Kidney (tissue), 14 donors: Measurements from ENCODE around the gene RNF10. TPM values are rescaled to one million over a fixed set of nuclear protein-coding genes. Genes with fewer than 3 reads are reported as not detected.

Source experiments
- DNase-seq, 5 donors: peaks; one replicate each; pipeline ENCODE4 v3.0.0-alpha.2; 2013 to 2020
- FAIRE-seq: peaks from 2 replicates; lab custom pipeline; 2012; peaks lifted over from hg19 to GRCh38; lab: Jason Lieb, UNC
- H3K27ac ChIP-seq, 2 donors: one replicate each; pipeline ENCODE4 v1.7.0; 2013; ENCODE audit warnings: low read depth in 2 of 2, low read length in 2 of 2, inconsistent platforms in 1 of 2
- H3K27me3 ChIP-seq: one replicate; pipeline ENCODE4 v1.7.1; 2013; ENCODE audit warnings: low read length, inconsistent platforms; ENCODE audit not compliant: control insufficient read depth, insufficient read depth
- H3K36me3 ChIP-seq, 3 donors: one replicate each; pipeline versions ENCODE4 v1.7.0 to v1.7.1; 2013; ENCODE audit warnings: low read length in 3 of 3, control low read depth in 1 of 3, inconsistent platforms in 1 of 3; ENCODE audit not compliant: insufficient read depth in 3 of 3, control insufficient read depth in 2 of 3
- H3K4me1 ChIP-seq, 3 donors: one replicate each; pipeline versions ENCODE4 v1.7.0 to v1.7.1; 2013; ENCODE audit warnings: low read length in 3 of 3, inconsistent platforms in 1 of 3, low read depth in 1 of 3; ENCODE audit not compliant: control insufficient read depth in 2 of 3, insufficient read depth in 2 of 3
- H3K4me3 ChIP-seq, 3 donors: one replicate each; pipeline versions ENCODE4 v1.7.0 to v1.8.1; 2013; ENCODE audit warnings: low read length in 3 of 3, control low read depth in 1 of 3, inconsistent platforms in 1 of 3
- H3K9ac ChIP-seq, 3 donors: one replicate each; pipeline versions ENCODE4 v1.7.0 to v1.7.1; 2013; ENCODE audit warnings: low read length in 3 of 3, control low read depth in 1 of 3, inconsistent platforms in 1 of 3
- H3K9me3 ChIP-seq, 3 donors: one replicate each; pipeline versions ENCODE4 v1.7.0 to v1.7.1; 2013; ENCODE audit warnings: low read length in 3 of 3, control low read depth in 1 of 3, inconsistent platforms in 1 of 3; ENCODE audit not compliant: control insufficient read depth in 2 of 3, insufficient read depth in 1 of 3
- CTCF ChIP-seq: IDR thresholded peaks from 3 replicates; pipeline ENCODE4 v1.5.1; 2012; ENCODE audit warnings: mild to moderate bottlenecking, moderate library complexity, borderline replicate concordance; ENCODE audit not compliant: insufficient read depth; ENCODE audit errors: extremely low read depth
- intact Hi-C: fragments of 100-400 bp; cut with DNase I; formaldehyde crosslinking; loops from one replicate; pipeline ENCODE4 v1.11.1; 2022
- polyA plus RNA-seq: library from polyadenylated mRNA; stranded (reverse); fragments of 350-450 nt; fragmentation: Illumina TruSeq; extraction: RNeasy Lipid Tissue Mini Kit (QIAGEN cat#74804); gene quantifications from one replicate; pipeline ENCODE4 v1.2.3, GENCODE V29; 2014; ENCODE audit warnings: low read depth, low replicate concordance; ENCODE audit not compliant: insufficient read depth
- total RNA-seq: library from RNA; stranded (reverse); fragmentation: NEBNext Ultra II Directional; extraction: Animal tissue kit (Norgen Biotek cat#: 25700); gene quantifications from one replicate; pipeline ENCODE4 v1.2.1, GENCODE V29; 2021
- donor health status: control.
- donor health status: control.
- donor health status: control.
- donor health status: control.
- donor health status: control.
- donor health status: DM: yes; HTN: yes; CAD: no.
- donor health status: Normal renal cell carcinoma (clear cell type).

The RNF10 gene
- total and polyA plus RNA-seq, 2 donors from 2014 or later, result 220 to 229 TPM

GRCh38 chr12:120496413-120497340 is 37.5 kb upstream of the RNF10 start:
- no peak for FAIRE-seq
- Histone ChIP-seq H3K4me1 (peaks cover 3 to 8% (median 3%) of the 10 kb centered on the region in 3 donors), H3K9me3 (no peaks in the 10 kb centered on the region), H3K4me3 (peak overlapping the region; percentile 78 to 89 (median 87)), H3K27me3 (no peaks in the 10 kb centered on the region), H3K27ac (peak overlapping the region; percentile 91 to 92), H3K36me3 (peaks cover 0 to 20% (median 3%) of the 10 kb centered on the region in 3 donors), H3K9ac (peak overlapping the region; percentile 65 to 88 (median 66))
- no peak for TF ChIP-seq CTCF
- peak; percentile 65 to 90 (median 76) for DNase-seq
- intact Hi-C loops, result no loop called here

- peak overlapping the region; percentile 6 to 66 (median 47) for H3K9ac ChIP-seq
- FAIRE-seq, result no peak
- H3K4me1 ChIP-seq, result peaks cover 3 to 8% (median 3%) of the 10 kb centered on the region in 3 donors
- intact Hi-C loops, result no loop called here
- no peaks in the 10 kb centered on the region for H3K9me3 ChIP-seq
- H3K27me3 ChIP-seq, result no peaks in the 10 kb centered on the region
- no peak for TF ChIP-seq CTCF
- no peak overlapping the region for H3K27ac ChIP-seq
- no peak for DNase-seq
- H3K36me3 ChIP-seq, result peaks cover 0 to 20% (median 3%) of the 10 kb centered on the region in 3 donors
- peak overlapping the region; percentile 72 to 87 (median 78) for H3K4me3 ChIP-seq
Observed at GRCh38 chr12:120497524-120498150, 36.5 kb upstream of the RNF10 start.

GRCh38 chr12:120498870-120499515 is 35.2 kb upstream of the RNF10 start:
- intact Hi-C loops, result no loop called here
- Histone ChIP-seq H3K4me1 (peaks cover 3 to 8% (median 3%) of the 10 kb centered on the region in 3 donors), H3K36me3 (peaks cover 0 to 28% (median 8%) of the 10 kb centered on the region in 3 donors), H3K4me3 (no peak overlapping the region), H3K27ac (no peak overlapping the region), H3K9me3 (no peaks in the 10 kb centered on the region), H3K9ac (no peak overlapping the region), H3K27me3 (no peaks in the 10 kb centered on the region)
- TF ChIP-seq CTCF, result no peak
- DNase-seq (no peak), FAIRE-seq (no peak)
